HepG2 (cell line): ENCODE data around the gene ZNF740. TPM values are rescaled to one million over a fixed set of nuclear protein-coding genes. Genes with fewer than 3 reads are reported as not detected.

Source experiments
- BCL6 ChIP-seq: IDR thresholded peaks from 2 replicates; pipeline ENCODE4 v1.6.1; 2016; ENCODE audit warnings: missing genetic modification reagents, missing compliant biosample characterization
- BRF2 ChIP-seq: sonication (generic); formaldehyde crosslinking; IDR thresholded peaks from 2 replicates; pipeline ENCODE4 v1.8.1; 2022; ENCODE audit warnings: mild to moderate bottlenecking, missing genetic modification reagents
- DNMT3B ChIP-seq: conservative IDR thresholded peaks from 2 replicates; pipeline ENCODE4 v1.6.1; 2016; ENCODE audit warnings: missing biosample characterization, control low read depth
- HNF4A ChIP-seq: sonication (generic); formaldehyde crosslinking; IDR thresholded peaks from 2 replicates; pipeline ENCODE4 v1.4.0; 2020; ENCODE audit warnings: missing genetic modification reagents
- MEIS2 ChIP-seq: sonication (generic); formaldehyde crosslinking; IDR thresholded peaks from 2 replicates; pipeline ENCODE4 v1.9.0; 2021; ENCODE audit warnings: mild to moderate bottlenecking, missing genetic modification reagents
- NFE2L2 ChIP-seq: fragments of 150-350 bp; IDR thresholded peaks from 2 replicates; pipeline ENCODE4 v1.6.1; 2014; ENCODE audit warnings: low read length
- NFYB ChIP-seq: sonication (generic); formaldehyde crosslinking; IDR thresholded peaks from 2 replicates; pipeline ENCODE4 v1.4.0; 2020; ENCODE audit warnings: missing genetic modification reagents
- ZFP91 ChIP-seq: sonication (generic); formaldehyde crosslinking; IDR thresholded peaks from 2 replicates; pipeline ENCODE4 v1.9.0; 2022; ENCODE audit warnings: missing genetic modification reagents, mild to moderate bottlenecking, borderline replicate concordance
- ZNF432 ChIP-seq: sonication (generic); formaldehyde crosslinking; IDR thresholded peaks from 2 replicates; pipeline ENCODE4 v1.5.0; 2020; ENCODE audit warnings: missing genetic modification reagents, mild to moderate bottlenecking, borderline replicate concordance
- ZNF646 ChIP-seq: sonication (generic); formaldehyde crosslinking; IDR thresholded peaks from 2 replicates; pipeline ENCODE4 v1.9.0; 2021; ENCODE audit warnings: mild to moderate bottlenecking, missing genetic modification reagents
- ZNF687 ChIP-seq: sonication (generic); formaldehyde crosslinking; IDR thresholded peaks from 2 replicates; pipeline ENCODE4 v1.5.1; 2020; ENCODE audit warnings: mild to moderate bottlenecking, missing genetic modification reagents, moderate library complexity
- ZNF703 ChIP-seq: sonication (generic); formaldehyde crosslinking; IDR thresholded peaks from 2 replicates; pipeline ENCODE4 v1.5.1; 2020; ENCODE audit warnings: missing genetic modification reagents, mild to moderate bottlenecking, moderate library complexity, borderline replicate concordance
- ZNF740 ChIP-seq: sonication (generic); formaldehyde crosslinking; IDR thresholded peaks from 2 replicates; pipeline ENCODE4 v1.4.0; 2020; ENCODE audit warnings: missing genetic modification reagents
- ZNF775 ChIP-seq: sonication (generic); formaldehyde crosslinking; IDR thresholded peaks from 2 replicates; pipeline ENCODE4 v1.4.0; 2020; ENCODE audit warnings: missing genetic modification reagents, mild to moderate bottlenecking, moderate library complexity, borderline replicate concordance
- ZNF891 ChIP-seq: sonication (generic); formaldehyde crosslinking; IDR thresholded peaks from 2 replicates; pipeline ENCODE4 v1.5.0; 2020; ENCODE audit warnings: mild to moderate bottlenecking, missing genetic modification reagents
- polyA plus RNA-seq, 8 experiments: library from polyadenylated mRNA; depleted of rRNA in 3 of 8; stranded (reverse) in 7 of 8; unstranded in 1 of 8; fragments of >200 nt; fragmentation: Illumina TruSeq in 4 of 8; extraction: Trizol in 4 of 8; gene quantifications; 2 replicates each; pipeline versions ENCODE4 v1.2.1 to v1.2.3, GENCODE V29; 2011 to 2016; ENCODE audit warnings: low read depth in 4 of 8, missing spikeins in 1 of 8, mixed read lengths in 1 of 8; ENCODE audit not compliant: insufficient read depth in 1 of 8
- total RNA-seq, 5 experiments: library from RNA; depleted of rRNA; stranded (reverse); fragments of >200 nt; fragmentation: Illumina TruSeq; extraction: Trizol; gene quantifications; 2 replicates each; pipeline ENCODE4 v1.2.3, GENCODE V29; 2016; ENCODE audit warnings: low read depth in 1 of 5

The ZNF740 gene
- total and polyA plus RNA-seq, 2 of the 13 experiments (the other 11 are each of a cell fraction or from before 2014, with no cell fraction given), result 16.9 to 19.0 TPM

- no peak for TF ChIP-seq BRF2 (CRISPR knock-in tag)
- TF ChIP-seq NFE2L2, result no peak
- peak; percentile 25; the same call in 1 of the 2 replicates for TF ChIP-seq BCL6 (CRISPR knock-in tag)
- no peak for TF ChIP-seq ZNF891 (CRISPR knock-in tag)
- no peak for TF ChIP-seq ZNF432 (CRISPR knock-in tag)
- TF ChIP-seq ZNF687 (CRISPR knock-in tag), result peak; percentile 41
- no peak for TF ChIP-seq MEIS2
- TF ChIP-seq NFYB (CRISPR knock-in tag), result no peak
- 0 out of 2 replicates have a peak, but pooled peaks have one; percentile 15 for TF ChIP-seq ZNF646
- peak; percentile 68 for TF ChIP-seq HNF4A
- TF ChIP-seq DNMT3B (CRISPR knock-in tag), result no peak
- no peak for TF ChIP-seq ZNF703 (CRISPR knock-in tag)
- peak; percentile 46 for TF ChIP-seq ZFP91
- 0 out of 2 replicates have a peak, but pooled peaks have one; percentile 29 for TF ChIP-seq ZNF740 (CRISPR knock-in tag)
- TF ChIP-seq ZNF775 (CRISPR knock-in tag), result no peak
These were observed 19.2 kb upstream of the ZNF740 start (continued) for GRCh38 chr12:53161119-53161911.
